ENCODE data around the gene LTC4S.
A peak's percentile ranks its signal among the peaks of the same experiment; 100 is the strongest.
"Not testable (repeated sequence)": the region's sequence is repeated elsewhere in the genome, so short reads cannot be mapped to it uniquely, and the experiment has no call there.

Gene LTC4S

DNA sequence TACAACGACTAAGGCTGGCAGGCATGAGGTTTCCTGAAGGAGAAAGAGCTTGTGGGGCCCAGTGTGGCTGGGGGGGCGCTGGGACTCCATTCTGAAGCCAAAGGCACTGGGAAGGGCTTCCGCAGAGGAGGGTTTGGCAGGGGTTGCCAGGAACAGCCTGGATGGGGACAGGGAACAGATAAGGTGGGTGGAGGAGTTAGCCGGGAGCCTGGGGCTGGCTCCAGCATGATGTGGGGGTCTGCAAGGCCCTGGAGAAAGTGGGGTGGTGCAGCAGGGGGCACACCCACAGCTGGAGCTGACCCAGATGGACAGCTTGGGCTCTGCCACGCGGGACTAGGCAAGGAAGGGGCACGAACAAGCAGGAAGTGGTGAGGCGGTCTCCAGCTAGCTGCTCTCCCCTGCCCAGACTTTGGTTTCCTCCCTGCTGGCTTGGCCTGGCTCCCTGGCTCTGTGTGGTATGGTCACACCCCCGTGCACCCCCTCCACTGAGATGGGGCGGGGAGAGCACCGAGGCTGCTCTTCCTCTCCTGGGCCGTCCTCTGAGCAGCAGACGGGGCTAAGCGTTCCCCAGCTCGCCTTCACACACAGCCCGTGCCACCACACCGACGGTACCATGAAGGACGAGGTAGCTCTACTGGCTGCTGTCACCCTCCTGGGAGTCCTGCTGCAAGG, at the start of gene LTC4S:
TSS of gene LTC4S (plus strand) at position 519 of the 672 bp plus-strand sequence. CDS start at position 614, 95 bp downstream.
- DNase-seq: peak; percentile 70

- not testable (repeated sequence) for DNase-seq
These were observed 49.7 kb upstream of the LTC4S start for GRCh38 chr5:179744106-179744505.

DNA sequence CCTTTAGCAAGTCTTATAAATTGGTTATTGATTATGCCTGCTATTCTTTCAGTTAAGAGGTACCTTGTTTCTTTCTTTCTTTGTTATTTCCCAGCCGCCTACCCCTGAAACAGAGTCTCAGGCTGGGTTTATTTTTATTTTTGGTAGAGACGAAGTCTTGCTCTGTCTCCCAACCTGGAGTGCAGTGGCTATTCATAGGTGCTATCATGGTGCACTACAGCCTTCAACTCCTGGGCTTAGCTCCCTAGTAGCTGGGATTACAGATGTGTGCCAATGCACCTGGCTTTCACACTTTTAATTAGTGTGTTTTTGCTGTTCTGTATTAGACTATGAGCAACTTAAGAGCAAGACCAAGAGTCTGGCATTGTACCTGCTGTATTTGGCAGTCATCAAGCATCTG, 46.9 kb upstream of the LTC4S start:
- no peak for DNase-seq

DNA sequence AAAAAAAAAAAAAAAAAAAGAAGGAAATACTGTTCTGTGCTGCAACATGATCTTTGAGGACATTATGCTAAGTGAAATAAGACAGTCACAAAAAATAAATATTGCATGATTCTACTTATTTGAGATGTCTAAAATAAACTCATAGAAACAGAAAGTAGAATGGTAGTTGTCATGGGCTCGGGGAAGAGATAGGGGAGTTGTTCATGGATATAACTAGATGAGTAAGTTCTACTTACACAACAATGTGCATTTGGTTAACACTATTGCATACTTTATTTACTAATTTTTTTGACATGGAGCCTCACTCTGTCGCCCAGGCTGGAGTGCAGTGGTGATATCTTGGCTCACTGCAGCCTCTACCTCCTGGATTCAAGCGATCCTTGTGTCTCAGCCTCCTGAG, 46.0 kb upstream of the LTC4S start:
- DNase-seq: no peak

DNA sequence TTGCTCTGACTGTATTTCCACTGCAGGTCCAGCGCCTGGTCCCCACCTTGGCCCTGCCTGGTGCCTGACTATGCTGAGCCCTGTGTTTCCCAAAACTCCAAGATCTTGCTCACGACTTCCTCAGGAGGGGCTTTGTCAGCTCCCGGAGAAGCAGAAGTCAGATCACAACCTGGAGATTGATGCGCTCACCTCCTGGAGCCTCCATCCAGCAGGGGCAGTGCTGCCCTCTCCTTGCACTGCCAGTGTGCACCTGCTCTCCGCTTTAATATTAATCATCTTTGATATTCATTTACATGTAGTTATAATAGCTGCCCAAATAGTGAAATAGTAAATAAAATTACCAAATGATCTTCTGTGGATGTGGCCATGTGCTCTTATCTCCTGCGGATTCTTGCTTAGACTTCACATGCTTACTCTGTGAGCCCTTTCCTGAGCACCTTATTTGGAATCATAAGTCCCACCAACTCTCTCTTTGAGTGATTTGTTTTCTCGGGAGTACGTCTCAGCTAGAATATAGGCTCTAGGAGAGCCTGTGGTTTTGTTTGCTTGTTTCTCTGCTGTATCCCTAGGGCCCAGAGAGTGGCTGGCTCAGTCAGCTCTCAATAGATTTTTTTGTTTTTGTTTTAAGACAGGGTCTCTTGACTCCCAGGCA, 43.8 kb upstream of the LTC4S start:
- no peak for DNase-seq

DNA sequence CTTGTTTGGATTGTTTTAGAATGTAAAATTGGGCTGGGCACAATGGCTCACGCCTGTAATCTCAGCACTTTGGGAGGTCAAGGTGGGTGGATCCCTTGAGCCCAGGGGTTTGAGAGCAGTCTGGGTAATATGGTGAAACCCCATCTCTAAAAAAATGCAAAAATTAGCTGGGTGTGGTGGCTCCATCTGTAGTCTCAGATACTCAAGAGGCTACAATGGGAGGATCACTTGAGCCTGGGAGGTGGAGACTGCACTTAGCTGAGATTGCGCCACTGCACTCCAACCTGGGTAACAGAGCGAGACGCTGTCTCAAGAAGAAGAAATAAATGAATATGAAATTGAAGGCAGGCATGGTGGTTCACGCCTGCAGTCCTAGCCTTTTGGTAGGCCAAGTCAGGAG, 39.8 kb upstream of the LTC4S start:
- no peak for DNase-seq

- no peak for DNase-seq
These were observed 38.8 kb upstream of the LTC4S start for GRCh38 chr5:179755022-179755421.

- no peak for DNase-seq
These were observed 34.8 kb upstream of the LTC4S start for GRCh38 chr5:179758955-179759354.

DNA sequence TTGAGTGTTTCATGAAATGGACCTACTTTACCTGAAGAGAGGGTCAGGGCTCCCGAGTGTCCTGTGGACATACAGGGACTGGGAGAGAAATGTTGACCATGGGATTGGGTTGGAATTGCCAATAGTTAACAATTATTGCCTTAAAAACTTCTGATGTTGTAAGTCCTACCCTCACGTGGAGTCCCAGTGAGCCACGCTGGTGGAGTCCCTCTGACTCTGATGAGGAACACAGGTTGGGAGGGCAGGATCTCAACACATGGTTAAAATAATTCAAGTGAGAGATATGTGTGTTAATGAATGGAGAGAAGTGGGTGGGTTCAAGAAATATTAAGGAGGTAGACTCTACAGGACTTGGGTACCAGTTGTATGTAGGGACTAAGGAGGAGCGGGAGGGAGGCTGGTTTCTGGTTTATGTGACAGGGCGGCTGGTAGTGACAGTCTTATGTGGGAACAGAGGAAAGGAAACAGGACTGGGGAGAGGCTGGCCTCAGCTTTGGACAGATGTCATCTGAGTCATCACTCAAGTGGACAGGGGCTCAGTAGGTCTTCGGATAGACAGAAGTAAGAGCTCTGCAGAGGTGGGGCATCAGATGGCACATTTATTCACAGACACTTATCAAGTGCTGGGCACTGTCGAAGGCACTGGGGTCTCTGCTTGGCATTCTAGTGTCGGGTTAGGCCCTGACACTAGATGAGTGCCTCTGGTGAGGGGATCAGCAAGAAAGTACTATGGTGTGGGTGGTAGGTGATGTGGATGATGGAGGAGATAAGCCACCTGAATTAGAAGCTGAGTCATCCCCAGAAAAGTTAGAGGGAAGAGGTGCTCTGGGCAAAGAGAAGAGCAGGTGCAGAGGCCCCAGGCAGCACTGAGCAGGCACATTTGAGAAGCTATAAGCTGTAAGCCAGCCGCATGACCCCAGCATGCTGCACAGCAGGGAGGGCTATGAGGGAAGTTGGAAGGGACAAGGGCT, 33.9 kb upstream of the LTC4S start:
- no peak for DNase-seq

DNA sequence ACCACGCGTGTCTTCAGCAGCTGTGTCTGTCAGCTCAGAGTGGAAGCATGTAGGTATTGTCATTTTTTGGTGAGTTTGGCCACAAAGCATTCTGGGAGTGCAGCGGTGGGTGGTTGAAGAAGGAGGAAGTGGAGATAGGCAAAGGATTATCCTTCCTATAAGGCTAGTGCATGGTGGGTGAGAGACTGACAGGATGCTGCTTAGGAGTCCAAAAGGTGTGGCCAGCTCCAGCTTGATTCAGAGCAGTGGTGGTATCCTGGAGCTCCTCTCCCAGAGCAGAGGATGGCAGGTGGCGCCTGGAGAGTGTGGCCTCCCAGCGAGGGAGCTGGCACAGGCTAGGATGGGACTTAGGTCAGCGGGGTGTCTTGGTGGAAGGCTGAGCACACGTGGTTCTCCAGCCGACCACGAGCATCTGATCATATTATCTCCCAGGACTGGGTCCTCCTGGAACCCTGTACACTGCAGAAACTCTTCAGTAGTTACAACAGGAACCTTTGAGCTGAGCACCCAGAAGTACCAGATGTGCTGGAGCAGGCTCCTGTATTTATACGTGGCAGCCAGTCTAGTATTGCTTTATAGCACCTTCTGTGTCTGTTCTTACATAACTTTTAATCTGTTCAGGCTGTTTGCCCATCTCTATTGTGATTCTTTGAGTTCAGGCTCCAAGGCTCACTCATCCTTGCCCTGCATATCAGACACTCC, 31.6 kb upstream of the LTC4S start:
- DNase-seq: no peak

DNA sequence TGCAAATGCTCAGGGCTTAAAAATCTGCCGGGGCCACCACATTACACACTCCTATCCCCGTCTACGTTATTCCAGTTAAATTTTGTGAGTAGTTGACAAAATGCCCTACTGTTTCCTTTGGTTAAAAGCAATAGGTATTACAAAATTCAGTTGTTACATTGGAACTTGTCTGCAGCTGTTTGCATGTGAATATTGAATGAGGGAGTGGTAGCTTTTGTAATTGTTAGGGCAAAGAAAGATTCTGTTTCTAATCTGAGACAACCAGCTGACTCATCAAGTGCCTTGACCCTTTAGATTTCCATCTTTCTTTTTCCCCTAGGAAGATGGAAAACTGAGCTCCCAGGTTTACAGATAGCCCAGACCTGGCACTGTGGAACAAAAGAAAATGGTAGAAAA, 31.0 kb upstream of the LTC4S start:
- DNase-seq: no peak

- DNase-seq: peak; percentile 67
These were observed 30.4 kb upstream of the LTC4S start for GRCh38 chr5:179763215-179763945.

- no peak for DNase-seq
These were observed 29.7 kb upstream of the LTC4S start for GRCh38 chr5:179764056-179764455.

DNA sequence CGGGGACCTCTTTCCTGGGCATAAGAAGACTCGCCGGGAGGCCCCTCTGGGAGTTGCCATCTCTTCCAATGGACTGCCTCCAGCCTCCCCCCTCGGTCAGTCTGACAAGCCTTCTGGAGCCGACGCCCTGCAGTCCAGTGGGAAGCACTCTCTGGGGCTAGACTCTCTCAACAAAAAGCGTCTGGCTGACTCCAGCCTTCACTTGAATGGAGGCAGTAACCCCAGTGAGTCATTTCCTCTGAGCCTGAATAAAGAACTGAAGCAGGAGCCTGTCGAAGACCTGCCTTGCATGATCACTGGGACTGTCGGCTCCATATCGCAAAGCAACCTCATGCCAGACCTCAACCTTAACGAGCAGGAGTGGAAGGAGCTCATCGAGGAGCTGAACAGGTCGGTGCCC, 28.4 kb upstream of the LTC4S start:
- DNase-seq: no peak

DNA sequence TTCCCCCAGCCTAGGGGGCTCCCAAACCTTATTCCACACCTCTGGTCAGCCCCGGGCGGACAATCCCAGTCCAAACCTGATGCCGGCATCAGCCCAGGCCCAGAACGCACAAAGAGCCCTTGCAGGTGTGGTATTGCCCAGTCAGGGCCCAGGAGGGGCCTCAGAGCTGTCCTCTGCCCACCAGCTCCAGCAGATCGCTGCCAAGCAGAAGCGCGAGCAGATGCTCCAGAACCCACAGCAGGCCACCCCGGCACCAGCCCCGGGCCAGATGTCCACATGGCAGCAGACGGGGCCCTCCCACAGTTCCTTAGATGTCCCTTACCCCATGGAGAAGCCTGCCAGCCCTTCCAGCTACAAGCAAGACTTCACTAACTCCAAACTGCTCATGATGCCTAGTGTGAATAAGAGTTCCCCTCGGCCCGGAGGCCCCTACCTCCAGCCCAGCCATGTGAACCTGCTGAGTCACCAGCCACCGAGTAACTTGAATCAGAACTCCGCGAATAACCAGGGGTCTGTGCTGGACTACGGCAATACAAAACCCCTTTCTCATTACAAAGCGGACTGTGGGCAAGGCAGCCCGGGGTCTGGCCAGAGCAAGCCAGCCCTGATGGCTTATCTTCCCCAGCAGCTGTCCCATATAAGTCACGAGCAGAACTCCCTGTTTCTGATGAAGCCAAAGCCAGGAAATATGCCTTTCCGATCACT, 27.6 kb upstream of the LTC4S start:
- no peak for DNase-seq

- DNase-seq: no peak
These were observed 26.9 kb upstream of the LTC4S start for GRCh38 chr5:179766726-179767455.

- DNase-seq: no peak
These were observed 26.2 kb upstream of the LTC4S start for GRCh38 chr5:179767496-179768100.

GRCh38 chr5:179768326-179769085, 25.3 kb upstream of the LTC4S start:
- no peak for DNase-seq

DNA sequence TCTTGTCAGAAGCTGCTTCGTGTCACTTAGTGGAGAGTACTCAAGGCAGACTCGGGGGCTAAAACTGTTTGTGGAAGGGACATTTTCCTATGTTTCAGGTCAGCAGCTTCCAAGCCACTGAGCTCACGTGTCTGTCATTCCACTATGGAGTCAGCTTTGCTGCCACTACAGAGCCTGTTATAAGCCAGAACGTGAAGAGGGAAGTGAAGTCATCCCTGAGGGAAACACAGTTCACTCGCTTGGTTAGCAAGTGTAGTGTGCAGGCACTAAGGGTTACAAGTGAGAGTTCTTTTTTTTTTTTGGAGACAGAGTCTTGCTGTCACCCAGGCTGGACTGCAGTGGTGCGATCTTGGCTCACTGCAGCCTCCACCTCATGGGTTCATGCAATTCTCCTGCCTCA, 24.5 kb upstream of the LTC4S start:
- no peak for DNase-seq

DNA sequence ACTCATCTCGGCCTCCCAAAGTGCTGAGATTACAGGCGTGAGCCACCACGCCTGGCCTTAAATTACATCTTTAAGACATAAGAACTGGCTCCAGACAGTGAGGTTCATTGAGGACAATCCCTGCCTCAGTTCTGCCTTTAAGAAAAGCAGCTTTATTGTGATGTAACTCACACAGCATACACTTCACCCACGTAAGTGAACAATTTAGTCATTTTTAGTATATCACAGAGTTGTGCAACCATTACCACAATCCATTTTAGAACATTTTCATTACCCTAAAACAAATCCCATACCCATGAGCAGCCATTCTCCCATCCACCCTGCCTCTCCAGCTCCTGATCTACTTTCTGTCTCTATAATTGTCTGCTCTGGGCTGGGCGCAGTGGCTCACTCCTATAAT, 24.0 kb upstream of the LTC4S start:
- no peak for DNase-seq
